Muscle layer of colon (tissue), 2 donors: ENCODE results near the gene BZW1.
A peak's percentile ranks its signal among the peaks of the same experiment; 100 is the strongest.

ENCODE experiments used
- H3K27ac ChIP-seq: one replicate; pipeline ENCODE4 v1.7.0; 2013; ENCODE audit warnings: low read depth, mild to moderate bottlenecking, low read length, moderate library complexity
- H3K27me3 ChIP-seq, 2 donors: one replicate each; pipeline ENCODE4 v1.7.0; 2013; ENCODE audit warnings: low read length in 2 of 2, mild to moderate bottlenecking in 2 of 2; ENCODE audit not compliant: insufficient read depth in 2 of 2, control insufficient read depth in 1 of 2
- H3K36me3 ChIP-seq: one replicate; pipeline ENCODE4 v1.7.0; 2013; ENCODE audit warnings: mild to moderate bottlenecking, low read length; ENCODE audit not compliant: insufficient read depth
- H3K4me1 ChIP-seq: one replicate; pipeline ENCODE4 v1.7.0; 2013; ENCODE audit warnings: mild to moderate bottlenecking, low read length; ENCODE audit not compliant: insufficient read depth
- H3K4me3 ChIP-seq, 2 donors: one replicate each; pipeline ENCODE4 v1.7.0; 2013; ENCODE audit warnings: low read length in 2 of 2, low read depth in 1 of 2, mild to moderate bottlenecking in 1 of 2, moderate library complexity in 1 of 2
- H3K9ac ChIP-seq: one replicate; pipeline ENCODE4 v1.7.0; 2013; ENCODE audit warnings: low read length
- H3K9me3 ChIP-seq: one replicate; pipeline ENCODE4 v1.7.0; 2013; ENCODE audit warnings: mild to moderate bottlenecking, low read length
- donor health status: abdominal sarcoma.
- donor health status: Adenocarcinoma of cecum.

Gene BZW1

DNA sequence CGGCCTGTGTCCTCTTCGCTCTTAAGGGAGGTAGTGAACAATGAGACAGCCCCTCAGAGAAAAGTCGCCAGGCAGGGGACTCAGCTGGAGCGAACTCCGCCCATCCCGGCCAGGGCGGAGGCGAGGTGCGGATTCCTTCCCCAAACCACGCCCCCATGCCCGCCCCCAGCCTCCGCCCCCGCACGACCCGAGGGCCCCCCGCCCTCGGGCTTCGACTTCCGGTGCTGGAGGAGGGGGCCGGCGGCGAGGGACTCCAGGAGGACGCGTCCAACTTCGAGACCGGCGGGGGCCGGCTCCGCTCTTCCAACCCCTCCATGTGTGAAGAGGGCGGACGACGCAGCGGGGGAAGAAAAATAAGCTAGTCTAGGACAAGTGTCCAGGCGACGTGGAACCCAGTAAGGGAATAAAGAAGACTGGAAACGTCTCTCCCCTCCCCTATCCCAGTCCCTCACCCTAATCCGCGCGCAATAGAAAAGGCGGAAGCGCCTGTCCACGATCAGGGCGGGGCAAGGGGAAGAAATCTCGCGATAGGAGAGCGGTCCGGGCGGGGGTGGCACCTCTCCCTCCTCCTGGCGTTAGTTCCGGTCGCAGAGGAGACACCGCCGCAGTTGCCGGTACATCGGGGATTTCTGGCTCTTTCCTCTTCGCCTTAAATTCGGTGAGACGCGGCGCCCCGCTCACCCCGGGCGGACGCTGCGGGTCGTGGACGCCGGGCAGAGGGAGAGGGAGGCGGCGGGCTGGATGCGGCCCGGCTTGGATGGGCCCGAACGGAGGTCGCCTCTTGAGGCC is at the start of gene BZW1:
Gene BZW1 (plus strand): TSS at position 578 of the 789 bp plus-strand sequence. CDS start 1,308 bp downstream, outside the sequence.
- Histone ChIP-seq H3K27ac (peak within 1 kb of the TSS; percentile 93), H3K4me1 (peaks cover 37% of the 10 kb centered on the region)

GRCh38 chr2:200762127-200762526 is 49.6 kb upstream of the BZW1 start:
- Histone ChIP-seq H3K4me1 (no peaks in the 10 kb centered on the region), H3K27me3 (no peaks in the 10 kb centered on the region), H3K4me3 (no peak overlapping the region), H3K36me3 (no peaks in the 10 kb centered on the region), H3K9me3 (no peaks in the 10 kb centered on the region), H3K9ac (no peak overlapping the region), H3K27ac (no peak overlapping the region)

More for the DNA sequence above, at the start of gene BZW1:
- Histone ChIP-seq H3K4me3 (peak within 1 kb of the TSS; percentile 84 to 95), H3K36me3 (peaks cover 22% of the 10 kb centered on the region), H3K9ac (peak within 1 kb of the TSS; percentile 78), H3K27me3 (no peaks in the 10 kb centered on the region), H3K9me3 (no peaks in the 10 kb centered on the region)

- Histone ChIP-seq H3K4me3 (no peak overlapping the region), H3K27me3 (no peaks in the 10 kb centered on the region), H3K27ac (no peak overlapping the region), H3K9ac (no peak overlapping the region), H3K4me1 (no peaks in the 10 kb centered on the region), H3K36me3 (no peaks in the 10 kb centered on the region), H3K9me3 (no peaks in the 10 kb centered on the region)
These were observed 48.3 kb upstream of the BZW1 start for GRCh38 chr2:200763422-200763821.

DNA sequence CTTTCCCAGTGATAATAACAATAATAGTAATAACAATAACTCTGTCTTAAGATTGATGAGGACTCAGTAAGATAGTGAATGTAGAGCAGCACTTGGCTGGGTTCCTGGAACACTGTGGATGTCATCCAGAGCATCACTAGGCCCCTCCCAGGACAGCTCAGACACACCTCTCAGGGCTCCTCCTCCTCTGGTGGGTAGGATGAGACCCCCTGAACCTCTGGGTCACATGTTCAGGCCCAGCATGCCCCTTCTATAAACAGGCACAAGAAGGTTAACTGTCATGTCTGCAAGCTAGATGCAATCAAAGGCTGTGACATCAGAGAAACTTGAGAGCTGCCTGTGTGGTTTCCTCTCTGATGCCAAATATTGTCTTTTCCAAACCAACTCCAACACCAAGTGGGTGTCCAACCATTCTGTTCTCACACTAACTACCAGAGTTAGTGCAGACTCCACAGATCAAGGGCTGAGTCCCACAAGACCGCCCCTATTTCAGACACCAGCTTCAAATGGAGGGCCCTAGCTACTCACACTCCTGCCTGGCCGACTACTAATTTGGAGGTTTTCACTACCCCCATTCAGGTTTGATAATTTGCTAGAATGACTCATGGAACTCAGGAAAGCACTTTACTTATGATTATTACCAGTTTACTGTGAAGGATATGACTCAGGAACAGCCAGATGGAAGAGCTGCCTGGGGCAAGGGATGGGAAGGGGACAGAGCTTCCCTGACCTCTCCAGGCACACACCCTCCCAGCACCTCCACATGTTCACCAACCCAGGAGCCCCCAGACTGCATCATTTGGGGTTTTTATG is 46.4 kb upstream of the BZW1 start:
- no peak overlapping the region for H3K27ac ChIP-seq
- no peak overlapping the region for H3K4me3 ChIP-seq
- no peaks in the 10 kb centered on the region for H3K9me3 ChIP-seq
- no peaks in the 10 kb centered on the region for H3K4me1 ChIP-seq
- no peaks in the 10 kb centered on the region for H3K36me3 ChIP-seq
- H3K9ac ChIP-seq, result no peak overlapping the region
- no peaks in the 10 kb centered on the region for H3K27me3 ChIP-seq

- Histone ChIP-seq H3K4me3 (no peak overlapping the region), H3K27me3 (no peaks in the 10 kb centered on the region), H3K27ac (no peak overlapping the region), H3K9me3 (no peaks in the 10 kb centered on the region), H3K4me1 (no peaks in the 10 kb centered on the region), H3K9ac (no peak overlapping the region), H3K36me3 (no peaks in the 10 kb centered on the region)
These were observed 45.6 kb upstream of the BZW1 start for GRCh38 chr2:200765995-200766660.

GRCh38 chr2:200767111-200767885 is 44.4 kb upstream of the BZW1 start:
- Histone ChIP-seq H3K9me3 (no peaks in the 10 kb centered on the region), H3K4me3 (no peak overlapping the region), H3K4me1 (no peaks in the 10 kb centered on the region), H3K27me3 (no peaks in the 10 kb centered on the region), H3K9ac (no peak overlapping the region), H3K36me3 (no peaks in the 10 kb centered on the region), H3K27ac (no peak overlapping the region)

GRCh38 chr2:200770847-200771246 is 40.9 kb upstream of the BZW1 start:
- Histone ChIP-seq H3K27me3 (no peaks in the 10 kb centered on the region), H3K4me3 (no peak overlapping the region)

DNA sequence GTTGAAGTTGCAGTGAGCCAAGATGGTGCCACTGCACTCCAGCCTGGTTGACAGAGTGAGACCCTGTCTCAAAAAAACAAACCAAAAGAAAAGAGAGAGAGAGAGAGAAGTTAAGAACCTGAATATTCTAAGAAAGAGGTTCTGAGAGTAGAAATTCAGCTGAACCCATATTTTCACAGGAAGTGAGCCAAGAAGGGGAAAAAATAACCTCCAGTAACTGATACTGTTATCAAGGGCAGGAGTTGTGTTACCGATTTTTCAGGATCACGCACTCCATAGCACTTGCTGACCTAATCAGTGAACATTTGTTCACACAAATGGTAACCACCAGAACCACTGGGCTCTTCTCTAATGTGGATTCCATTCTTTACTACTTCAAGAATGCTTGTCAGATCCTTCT is 39.1 kb upstream of the BZW1 start:
- H3K4me3 ChIP-seq, result no peak overlapping the region
- H3K4me1 ChIP-seq, result no peaks in the 10 kb centered on the region
- no peaks in the 10 kb centered on the region for H3K9me3 ChIP-seq
- no peak overlapping the region for H3K27ac ChIP-seq
- H3K27me3 ChIP-seq, result no peaks in the 10 kb centered on the region
- H3K9ac ChIP-seq, result no peak overlapping the region
- no peaks in the 10 kb centered on the region for H3K36me3 ChIP-seq

More at GRCh38 chr2:200770847-200771246, 40.9 kb upstream of the BZW1 start:
- Histone ChIP-seq H3K27ac (no peak overlapping the region), H3K4me1 (no peaks in the 10 kb centered on the region), H3K9me3 (no peaks in the 10 kb centered on the region), H3K36me3 (no peaks in the 10 kb centered on the region), H3K9ac (no peak overlapping the region)

DNA sequence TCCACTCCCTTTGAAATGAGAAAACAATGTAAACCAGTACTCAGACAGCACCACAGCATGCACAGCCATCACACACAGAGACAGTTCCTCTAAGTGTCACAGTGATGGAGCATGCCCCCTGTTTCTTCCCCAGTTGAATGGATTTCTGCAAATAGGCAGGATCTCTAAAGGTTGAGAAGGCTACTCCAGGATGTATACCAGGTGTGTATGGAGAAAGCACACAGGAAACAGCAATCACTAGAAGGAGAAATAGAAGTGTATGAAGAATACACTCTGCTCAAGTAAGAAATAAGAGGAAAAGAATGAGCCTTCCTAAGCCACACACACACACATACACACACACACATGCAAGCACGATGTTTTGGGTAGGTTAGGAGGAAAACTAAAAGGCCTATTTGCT is 38.6 kb upstream of the BZW1 start:
- H3K9ac ChIP-seq, result no peak overlapping the region
- no peaks in the 10 kb centered on the region for H3K9me3 ChIP-seq
- no peaks in the 10 kb centered on the region for H3K36me3 ChIP-seq
- H3K4me3 ChIP-seq, result no peak overlapping the region
- no peaks in the 10 kb centered on the region for H3K27me3 ChIP-seq
- H3K4me1 ChIP-seq, result no peaks in the 10 kb centered on the region
- H3K27ac ChIP-seq, result no peak overlapping the region

DNA sequence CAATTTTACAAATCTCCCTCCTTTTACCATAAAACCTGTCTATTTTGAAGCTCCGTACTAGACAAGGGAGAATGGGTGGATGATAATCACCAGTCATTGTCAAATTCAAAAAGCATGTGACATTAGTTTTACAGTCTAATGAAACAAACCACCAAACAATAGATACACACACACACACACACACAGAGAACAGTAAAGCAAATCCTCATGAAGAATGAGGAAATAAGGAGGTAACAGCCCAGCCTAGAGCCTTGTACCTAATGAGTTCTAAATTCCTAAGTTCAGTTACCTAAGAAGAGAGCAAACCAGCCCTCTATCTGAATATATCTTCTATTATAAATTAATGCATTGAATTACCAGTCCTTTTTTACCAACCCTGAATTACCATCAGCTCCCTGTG is 36.8 kb upstream of the BZW1 start:
- Histone ChIP-seq H3K27ac (no peak overlapping the region), H3K4me3 (no peak overlapping the region), H3K4me1 (no peaks in the 10 kb centered on the region), H3K27me3 (no peaks in the 10 kb centered on the region), H3K9me3 (no peaks in the 10 kb centered on the region), H3K9ac (no peak overlapping the region), H3K36me3 (no peaks in the 10 kb centered on the region)

- no peak overlapping the region for H3K4me3 ChIP-seq
- H3K4me1 ChIP-seq, result no peaks in the 10 kb centered on the region
- H3K27me3 ChIP-seq, result no peaks in the 10 kb centered on the region
- H3K27ac ChIP-seq, result no peak overlapping the region
- no peak overlapping the region for H3K9ac ChIP-seq
- no peaks in the 10 kb centered on the region for H3K9me3 ChIP-seq
- H3K36me3 ChIP-seq, result no peaks in the 10 kb centered on the region
These were observed 34.4 kb upstream of the BZW1 start for GRCh38 chr2:200777275-200777674.
